Measurements from ENCODE around the gene GNG7.

GRCh38 chr19:2536461-2536860, 166.0 kb downstream of the GNG7 start:
- TF ChIP-seq CTCF (IDR thresholded peaks at IDR 0.05): no peak
- no peak for TF ChIP-seq POLR2A (IDR thresholded peaks at IDR 0.05)
- TF ChIP-seq POLR2AphosphoS5 (IDR thresholded peaks at IDR 0.05): no peak
- no peak for TF ChIP-seq EP300 (IDR thresholded peaks at IDR 0.05)

Measured in suprapubic skin (tissue), 4 donors.